IMR-90 (cell line): ENCODE data around the gene ZSWIM5. TPM values are rescaled to one million over a fixed set of nuclear protein-coding genes. Genes with fewer than 3 reads are reported as not detected.

Experiments used
- polyA plus RNA-seq, 3 experiments: library from polyadenylated mRNA; depleted of rRNA; stranded (reverse); fragments of >200 nt; gene quantifications; 2 replicates each; pipeline ENCODE4 v1.2.3, GENCODE V29; 2012; ENCODE audit warnings: low replicate concordance in 1 of 3
- total RNA-seq: library from RNA; depleted of rRNA; stranded (reverse); fragments of >200 nt; gene quantifications from 2 replicates; pipeline ENCODE4 v1.2.3, GENCODE V29; 2012; rRNA removed

Gene ZSWIM5
- total and polyA plus RNA-seq, 2 of the 4 experiments (the other 2 are of a cell fraction) = under 0.01 to 0.03 TPM

Other genes starting within 250 kb of the ZSWIM5 start
- gene EIF2B3, start 220.0 kb downstream of the ZSWIM5 start, total RNA-seq = 63.3 and 77.8 TPM in 2 replicates
- 33.7 and 36.6 TPM in 2 replicates for gene EIF2B3, start 220.0 kb downstream of the ZSWIM5 start, polyA plus RNA-seq (2012; rRNA removed)
- 12.2 and 14.4 TPM in 2 replicates for gene HECTD3, start 195.3 kb downstream of the ZSWIM5 start, total RNA-seq
- 39.5 and 44.1 TPM in 2 replicates for gene HECTD3, start 195.3 kb downstream of the ZSWIM5 start, polyA plus RNA-seq (2012; rRNA removed)
- gene UROD, start 194.4 kb downstream of the ZSWIM5 start, total RNA-seq = 165 and 220 TPM in 2 replicates
- gene UROD, start 194.4 kb downstream of the ZSWIM5 start, polyA plus RNA-seq (2012; rRNA removed) = 224 and 247 TPM in 2 replicates
- gene HPDL, start 120.3 kb upstream of the ZSWIM5 start, total RNA-seq = 0.54 and 0.56 TPM in 2 replicates
- gene HPDL, start 120.3 kb upstream of the ZSWIM5 start, polyA plus RNA-seq (2012; rRNA removed) = 1.1 and 1.5 TPM in 2 replicates
- 18.6 and 18.9 TPM in 2 replicates for gene TOE1, start 133.6 kb upstream of the ZSWIM5 start, total RNA-seq
- 15.5 and 16.8 TPM in 2 replicates for gene TOE1, start 133.6 kb upstream of the ZSWIM5 start, polyA plus RNA-seq (2012; rRNA removed)
- gene MUTYH, start 133.8 kb upstream of the ZSWIM5 start, total RNA-seq = 8.9 and 9.1 TPM in 2 replicates
- 14.3 and 14.6 TPM in 2 replicates for gene MUTYH, start 133.8 kb upstream of the ZSWIM5 start, polyA plus RNA-seq (2012; rRNA removed)